ENCODE measurements around the gene GMDS.

DNA sequence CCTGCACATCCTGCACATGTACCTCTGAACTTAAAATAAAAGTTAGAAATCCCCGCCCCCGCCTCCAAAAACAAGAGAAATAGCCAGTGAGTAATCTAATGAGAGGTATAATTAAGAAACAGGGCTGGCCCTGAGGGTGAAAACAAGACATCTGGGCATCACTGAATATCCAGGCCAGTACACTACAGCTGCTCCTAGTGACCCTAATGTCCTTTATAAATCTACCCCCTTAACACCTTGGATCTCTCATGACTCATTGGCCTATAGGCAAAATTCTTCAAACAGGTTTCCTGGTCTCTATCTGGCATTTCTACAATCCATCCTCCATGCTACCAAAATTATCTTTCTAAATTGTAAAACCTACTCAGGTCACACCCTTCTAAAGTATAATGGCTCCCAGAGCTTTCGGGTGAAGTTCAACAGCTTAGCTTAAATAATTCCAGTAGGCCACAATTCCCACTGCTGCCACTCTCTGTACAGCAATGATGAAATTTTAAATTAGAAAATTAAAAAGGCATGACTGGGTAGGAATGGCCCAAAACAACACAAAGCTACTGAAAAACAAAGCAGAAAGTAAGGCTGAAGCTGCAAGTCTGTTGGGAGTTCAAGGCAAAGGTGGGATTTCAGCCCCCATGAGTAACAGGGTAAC lies 260.9 kb downstream of the GMDS start:
- no peak for TF ChIP-seq TEAD4 (IDR thresholded peaks at IDR 0.05; ENCODE audit: borderline replicate concordance, insufficient read depth)
- TF ChIP-seq, protein P1, sequence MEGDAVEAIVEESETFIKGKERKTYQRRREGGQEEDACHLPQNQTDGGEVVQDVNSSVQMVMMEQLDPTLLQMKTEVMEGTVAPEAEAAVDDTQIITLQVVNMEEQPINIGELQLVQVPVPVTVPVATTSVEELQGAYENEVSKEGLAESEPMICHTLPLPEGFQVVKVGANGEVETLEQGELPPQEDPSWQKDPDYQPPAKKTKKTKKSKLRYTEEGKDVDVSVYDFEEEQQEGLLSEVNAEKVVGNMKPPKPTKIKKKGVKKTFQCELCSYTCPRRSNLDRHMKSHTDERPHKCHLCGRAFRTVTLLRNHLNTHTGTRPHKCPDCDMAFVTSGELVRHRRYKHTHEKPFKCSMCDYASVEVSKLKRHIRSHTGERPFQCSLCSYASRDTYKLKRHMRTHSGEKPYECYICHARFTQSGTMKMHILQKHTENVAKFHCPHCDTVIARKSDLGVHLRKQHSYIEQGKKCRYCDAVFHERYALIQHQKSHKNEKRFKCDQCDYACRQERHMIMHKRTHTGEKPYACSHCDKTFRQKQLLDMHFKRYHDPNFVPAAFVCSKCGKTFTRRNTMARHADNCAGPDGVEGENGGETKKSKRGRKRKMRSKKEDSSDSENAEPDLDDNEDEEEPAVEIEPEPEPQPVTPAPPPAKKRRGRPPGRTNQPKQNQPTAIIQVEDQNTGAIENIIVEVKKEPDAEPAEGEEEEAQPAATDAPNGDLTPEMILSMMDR (IDR thresholded peaks at IDR 0.05): no peak
- TF ChIP-seq, protein P2, sequence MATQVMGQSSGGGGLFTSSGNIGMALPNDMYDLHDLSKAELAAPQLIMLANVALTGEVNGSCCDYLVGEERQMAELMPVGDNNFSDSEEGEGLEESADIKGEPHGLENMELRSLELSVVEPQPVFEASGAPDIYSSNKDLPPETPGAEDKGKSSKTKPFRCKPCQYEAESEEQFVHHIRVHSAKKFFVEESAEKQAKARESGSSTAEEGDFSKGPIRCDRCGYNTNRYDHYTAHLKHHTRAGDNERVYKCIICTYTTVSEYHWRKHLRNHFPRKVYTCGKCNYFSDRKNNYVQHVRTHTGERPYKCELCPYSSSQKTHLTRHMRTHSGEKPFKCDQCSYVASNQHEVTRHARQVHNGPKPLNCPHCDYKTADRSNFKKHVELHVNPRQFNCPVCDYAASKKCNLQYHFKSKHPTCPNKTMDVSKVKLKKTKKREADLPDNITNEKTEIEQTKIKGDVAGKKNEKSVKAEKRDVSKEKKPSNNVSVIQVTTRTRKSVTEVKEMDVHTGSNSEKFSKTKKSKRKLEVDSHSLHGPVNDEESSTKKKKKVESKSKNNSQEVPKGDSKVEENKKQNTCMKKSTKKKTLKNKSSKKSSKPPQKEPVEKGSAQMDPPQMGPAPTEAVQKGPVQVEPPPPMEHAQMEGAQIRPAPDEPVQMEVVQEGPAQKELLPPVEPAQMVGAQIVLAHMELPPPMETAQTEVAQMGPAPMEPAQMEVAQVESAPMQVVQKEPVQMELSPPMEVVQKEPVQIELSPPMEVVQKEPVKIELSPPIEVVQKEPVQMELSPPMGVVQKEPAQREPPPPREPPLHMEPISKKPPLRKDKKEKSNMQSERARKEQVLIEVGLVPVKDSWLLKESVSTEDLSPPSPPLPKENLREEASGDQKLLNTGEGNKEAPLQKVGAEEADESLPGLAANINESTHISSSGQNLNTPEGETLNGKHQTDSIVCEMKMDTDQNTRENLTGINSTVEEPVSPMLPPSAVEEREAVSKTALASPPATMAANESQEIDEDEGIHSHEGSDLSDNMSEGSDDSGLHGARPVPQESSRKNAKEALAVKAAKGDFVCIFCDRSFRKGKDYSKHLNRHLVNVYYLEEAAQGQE (IDR thresholded peaks at IDR 0.05; ENCODE audit: low read depth, low read length): no peak
- TF ChIP-seq, protein P3, sequence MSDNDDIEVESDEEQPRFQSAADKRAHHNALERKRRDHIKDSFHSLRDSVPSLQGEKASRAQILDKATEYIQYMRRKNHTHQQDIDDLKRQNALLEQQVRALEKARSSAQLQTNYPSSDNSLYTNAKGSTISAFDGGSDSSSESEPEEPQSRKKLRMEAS (IDR thresholded peaks at IDR 0.05; ENCODE audit: low read depth): no peak
- TF ChIP-seq, protein P4, sequence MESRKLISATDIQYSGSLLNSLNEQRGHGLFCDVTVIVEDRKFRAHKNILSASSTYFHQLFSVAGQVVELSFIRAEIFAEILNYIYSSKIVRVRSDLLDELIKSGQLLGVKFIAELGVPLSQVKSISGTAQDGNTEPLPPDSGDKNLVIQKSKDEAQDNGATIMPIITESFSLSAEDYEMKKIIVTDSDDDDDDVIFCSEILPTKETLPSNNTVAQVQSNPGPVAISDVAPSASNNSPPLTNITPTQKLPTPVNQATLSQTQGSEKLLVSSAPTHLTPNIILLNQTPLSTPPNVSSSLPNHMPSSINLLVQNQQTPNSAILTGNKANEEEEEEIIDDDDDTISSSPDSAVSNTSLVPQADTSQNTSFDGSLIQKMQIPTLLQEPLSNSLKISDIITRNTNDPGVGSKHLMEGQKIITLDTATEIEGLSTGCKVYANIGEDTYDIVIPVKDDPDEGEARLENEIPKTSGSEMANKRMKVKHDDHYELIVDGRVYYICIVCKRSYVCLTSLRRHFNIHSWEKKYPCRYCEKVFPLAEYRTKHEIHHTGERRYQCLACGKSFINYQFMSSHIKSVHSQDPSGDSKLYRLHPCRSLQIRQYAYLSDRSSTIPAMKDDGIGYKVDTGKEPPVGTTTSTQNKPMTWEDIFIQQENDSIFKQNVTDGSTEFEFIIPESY (IDR thresholded peaks at IDR 0.05; ENCODE audit: borderline replicate concordance, low read depth): no peak

All from SK-N-SH (cell line).